SU-DHL-6 (cell line): Measurements from ENCODE around the gene GPR161.

Experiments
- H2AFZ ChIP-seq: fragments of 200-600 bp; sonication (generic); 2 replicates; pipeline ENCODE4 v1.6.1; 2014; ENCODE audit warnings: low read depth, mild to moderate bottlenecking, moderate library complexity, mixed read lengths, antibody characterized with exemption, low read length; ENCODE audit not compliant: severe bottlenecking
- H3F3A ChIP-seq: fragments of 200-600 bp; shearing (Covaris generic); 2 replicates; pipeline ENCODE4 v1.6.0; 2016; ENCODE audit warnings: antibody characterized with exemption, mild to moderate bottlenecking; ENCODE audit not compliant: insufficient read depth
- H3K27ac ChIP-seq: fragments of 200-600 bp; sonication (generic); 2 replicates; pipeline ENCODE4 v1.5.1; 2016; ENCODE audit warnings: low read depth, mild to moderate bottlenecking, low read length, moderate library complexity, mixed read lengths
- H3K27me3 ChIP-seq: fragments of 200-600 bp; sonication (generic), shearing (Covaris generic); 2 replicates; pipeline ENCODE4 v1.6.0; 2014; ENCODE audit warnings: mild to moderate bottlenecking, low read length
- H3K36me3 ChIP-seq: fragments of 200-600 bp; sonication (generic); 2 replicates; pipeline ENCODE4 v1.6.1; 2014; ENCODE audit warnings: mild to moderate bottlenecking, low read length, mixed read lengths
- H3K4me2 ChIP-seq: fragments of 300-600, 200-600 bp; shearing (Covaris generic), sonication (generic); 2 replicates; pipeline ENCODE4 v1.6.0; 2014; ENCODE audit warnings: low read length, low read depth, mild to moderate bottlenecking; ENCODE audit not compliant: poor library complexity, severe bottlenecking
- H3K4me3 ChIP-seq: fragments of 200-600 bp; sonication (generic); 2 replicates; pipeline ENCODE4 v1.5.1; 2014; ENCODE audit warnings: antibody characterized with exemption, low read length, mild to moderate bottlenecking, mixed read lengths; ENCODE audit not compliant: insufficient read depth, poor library complexity, severe bottlenecking
- H3K79me2 ChIP-seq: fragments of 200-600 bp; sonication (generic); 2 replicates; pipeline ENCODE4 v1.6.1; 2014; ENCODE audit warnings: mild to moderate bottlenecking, low read length, moderate library complexity; ENCODE audit not compliant: insufficient read depth
- H3K9ac ChIP-seq: fragments of 200-600 bp; sonication (generic); 2 replicates; pipeline ENCODE4 v1.7.0; 2014; ENCODE audit warnings: mild to moderate bottlenecking, low read length
- H3K9me2 ChIP-seq: fragments of 200-600 bp; sonication (generic); replicated peaks from 2 replicates; pipeline ENCODE4 v1.6.1; 2014; ENCODE audit warnings: low read length; ENCODE audit not compliant: insufficient read depth
- H3K9me3 ChIP-seq: fragments of 200-600 bp; sonication (generic); 2 replicates; pipeline ENCODE4 v1.6.1; 2014; ENCODE audit warnings: low read length, mixed read lengths; ENCODE audit not compliant: insufficient read depth
- H4K20me1 ChIP-seq: fragments of 200-600 bp; sonication (generic); 2 replicates; pipeline ENCODE4 v1.6.1; 2014; ENCODE audit warnings: low read depth, mild to moderate bottlenecking, antibody characterized with exemption, low read length, moderate library complexity, mixed read lengths
- EZH2phosphoT487 ChIP-seq: fragments of 200-600 bp; sonication (generic), shearing (Covaris generic); conservative IDR thresholded peaks from 2 replicates; pipeline ENCODE4 v1.6.1; 2018; ENCODE audit warnings: mild to moderate bottlenecking, antibody characterized with exemption, low read length, moderate library complexity, mixed read lengths
- TF ChIP-seq, protein P1 (sequence below): fragments of 200-600 bp; sonication (generic); IDR thresholded peaks from one replicate; pipeline ENCODE4 v1.5.1; 2017; ENCODE audit warnings: antibody characterized with exemption, mild to moderate bottlenecking, low read length, moderate library complexity; ENCODE audit not compliant: insufficient read depth, poor library complexity, severe bottlenecking

Gene GPR161

DNA sequence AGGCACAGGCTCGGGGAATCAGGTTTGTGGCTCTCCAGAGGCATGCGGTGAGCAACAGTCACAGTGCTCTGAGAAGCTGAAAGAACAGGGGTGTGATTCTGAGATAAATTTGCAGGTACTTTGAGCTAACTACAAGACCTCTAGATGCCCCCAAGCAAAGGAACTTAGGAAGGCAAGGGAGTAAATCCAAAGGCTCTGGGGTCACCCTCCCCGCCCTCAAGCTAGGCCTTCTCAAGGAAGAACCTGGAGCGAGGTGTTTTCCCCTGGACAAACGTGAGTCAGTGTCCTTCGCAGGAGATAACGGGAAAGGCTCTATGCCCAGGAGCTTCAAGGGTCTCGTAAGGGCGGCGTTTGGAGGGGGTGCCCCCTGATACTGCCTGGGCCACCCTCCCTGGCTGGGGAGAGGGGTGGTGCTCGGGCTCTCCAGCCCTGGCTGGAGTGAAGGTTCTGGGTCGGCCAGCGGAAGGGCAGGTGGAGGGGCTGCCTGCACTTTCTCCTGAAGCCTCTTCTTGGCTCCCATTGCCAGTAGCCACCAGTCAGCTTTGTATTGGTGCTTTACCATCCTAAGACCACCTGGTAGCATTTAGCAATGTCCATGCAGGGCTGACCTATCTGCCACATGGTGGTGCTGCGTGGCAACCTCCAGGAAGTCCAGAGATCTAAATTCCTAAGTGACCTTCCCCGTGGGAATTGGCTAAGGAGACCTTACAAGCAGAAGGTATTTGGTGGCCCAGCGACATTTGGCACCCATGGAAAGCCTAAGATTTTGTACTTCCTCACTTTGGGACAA, 44.0 kb downstream of the GPR161 start:
- H3F3A ChIP-seq: no peaks in the 10 kb centered on the region
- H3K36me3 ChIP-seq: no peaks in the 10 kb centered on the region
- no peaks in the 10 kb centered on the region for H3K9me3 ChIP-seq
- H3K79me2 ChIP-seq: no peaks in the 10 kb centered on the region
- H3K27ac ChIP-seq: no peak overlapping the region
- H2AFZ ChIP-seq: no peak overlapping the region
- H3K9ac ChIP-seq: no peak overlapping the region
- H4K20me1 ChIP-seq: no peaks in the 10 kb centered on the region
- H3K9me2 ChIP-seq: no peaks in the 10 kb centered on the region
- H3K27me3 ChIP-seq: no peaks in the 10 kb centered on the region
- TF ChIP-seq, protein P1, sequence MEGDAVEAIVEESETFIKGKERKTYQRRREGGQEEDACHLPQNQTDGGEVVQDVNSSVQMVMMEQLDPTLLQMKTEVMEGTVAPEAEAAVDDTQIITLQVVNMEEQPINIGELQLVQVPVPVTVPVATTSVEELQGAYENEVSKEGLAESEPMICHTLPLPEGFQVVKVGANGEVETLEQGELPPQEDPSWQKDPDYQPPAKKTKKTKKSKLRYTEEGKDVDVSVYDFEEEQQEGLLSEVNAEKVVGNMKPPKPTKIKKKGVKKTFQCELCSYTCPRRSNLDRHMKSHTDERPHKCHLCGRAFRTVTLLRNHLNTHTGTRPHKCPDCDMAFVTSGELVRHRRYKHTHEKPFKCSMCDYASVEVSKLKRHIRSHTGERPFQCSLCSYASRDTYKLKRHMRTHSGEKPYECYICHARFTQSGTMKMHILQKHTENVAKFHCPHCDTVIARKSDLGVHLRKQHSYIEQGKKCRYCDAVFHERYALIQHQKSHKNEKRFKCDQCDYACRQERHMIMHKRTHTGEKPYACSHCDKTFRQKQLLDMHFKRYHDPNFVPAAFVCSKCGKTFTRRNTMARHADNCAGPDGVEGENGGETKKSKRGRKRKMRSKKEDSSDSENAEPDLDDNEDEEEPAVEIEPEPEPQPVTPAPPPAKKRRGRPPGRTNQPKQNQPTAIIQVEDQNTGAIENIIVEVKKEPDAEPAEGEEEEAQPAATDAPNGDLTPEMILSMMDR: no peak
- no peak for TF ChIP-seq EZH2phosphoT487
- H3K4me3 ChIP-seq: no peak overlapping the region
- no peak overlapping the region for H3K4me2 ChIP-seq

DNA sequence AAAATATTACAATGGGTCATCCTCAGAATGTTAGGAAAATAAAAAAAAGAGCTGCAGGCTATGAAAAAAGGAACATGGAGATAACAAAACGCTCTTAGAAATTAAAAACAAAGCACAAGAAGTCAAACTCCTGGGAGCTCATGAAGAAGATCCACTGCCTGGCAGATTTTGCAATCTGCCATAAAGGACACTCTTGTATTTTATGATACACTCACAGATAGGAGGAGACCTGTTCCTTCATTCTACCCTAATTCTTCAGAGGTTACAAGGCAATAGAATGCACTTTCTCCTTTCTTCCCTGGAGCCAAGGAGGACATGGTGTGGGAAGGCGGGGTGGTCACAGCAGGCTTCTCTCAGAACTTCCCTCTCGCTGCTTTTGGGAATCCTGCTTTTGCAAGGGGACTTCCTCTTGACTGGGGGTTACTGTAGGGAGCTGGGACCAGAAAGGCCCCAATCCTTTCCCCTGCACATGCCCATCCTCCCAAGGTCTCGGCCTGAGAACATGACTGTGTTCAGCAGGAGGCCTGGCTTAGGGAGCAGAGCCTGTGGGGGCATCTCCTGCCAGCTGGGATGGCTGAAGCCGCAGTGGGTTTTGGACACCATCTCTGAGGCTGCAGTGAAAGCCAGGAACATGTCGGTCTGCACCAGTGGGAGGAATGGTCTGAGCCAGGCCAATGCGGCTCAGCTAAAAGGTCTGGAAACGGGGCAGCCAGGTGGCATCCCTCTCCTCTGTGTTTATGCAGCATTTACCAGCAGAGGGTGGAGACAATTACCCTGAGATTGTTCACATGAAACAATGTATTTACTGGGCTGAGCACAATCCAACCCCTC, 44.8 kb downstream of the GPR161 start:
- Histone ChIP-seq H3K79me2 (no peaks in the 10 kb centered on the region), H3F3A (no peaks in the 10 kb centered on the region), H3K9me3 (no peaks in the 10 kb centered on the region), H4K20me1 (no peaks in the 10 kb centered on the region), H2AFZ (no peak overlapping the region), H3K9me2 (no peaks in the 10 kb centered on the region), H3K9ac (no peak overlapping the region), H3K27me3 (no peaks in the 10 kb centered on the region), H3K4me2 (no peak overlapping the region), H3K36me3 (no peaks in the 10 kb centered on the region), H3K4me3 (no peak overlapping the region), H3K27ac (no peak overlapping the region)
- TF ChIP-seq EZH2phosphoT487: no peak
- TF ChIP-seq, protein P1: no peak

DNA sequence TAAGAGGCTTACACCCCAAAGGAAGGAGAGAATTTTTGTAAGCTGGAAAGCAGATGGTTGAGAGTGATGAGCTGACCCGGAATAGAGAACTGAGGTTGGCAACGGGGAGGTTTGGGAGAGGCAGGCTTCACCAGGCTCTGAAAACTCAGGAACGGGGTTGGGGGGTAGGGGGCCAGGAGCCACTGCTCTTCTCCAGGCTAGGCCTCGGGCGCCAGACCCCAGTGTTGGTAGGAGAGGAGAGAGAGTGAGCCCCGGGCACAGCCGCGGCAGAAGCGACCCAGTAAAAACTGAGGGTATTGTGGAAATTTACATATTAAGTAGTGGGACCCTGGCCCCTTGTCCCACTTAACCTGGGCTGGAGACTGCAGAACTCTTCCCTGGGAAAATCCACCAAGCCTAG, 45.7 kb downstream of the GPR161 start:
- H3K9me2 ChIP-seq: no peaks in the 10 kb centered on the region
- H3K9me3 ChIP-seq: no peaks in the 10 kb centered on the region
- H3K4me2 ChIP-seq: no peak overlapping the region
- H3F3A ChIP-seq: no peaks in the 10 kb centered on the region
- no peak for TF ChIP-seq EZH2phosphoT487
- TF ChIP-seq, protein P1: no peak
- no peaks in the 10 kb centered on the region for H3K36me3 ChIP-seq
- H3K27ac ChIP-seq: no peak overlapping the region
- H3K79me2 ChIP-seq: no peaks in the 10 kb centered on the region
- no peaks in the 10 kb centered on the region for H3K27me3 ChIP-seq
- no peak overlapping the region for H3K9ac ChIP-seq
- H3K4me3 ChIP-seq: no peak overlapping the region
- no peaks in the 10 kb centered on the region for H4K20me1 ChIP-seq
- no peak overlapping the region for H2AFZ ChIP-seq
